GM21423 (cell line): ENCODE results near the gene IQCN.
A peak's percentile ranks its signal among the peaks of the same experiment; 100 is the strongest.

Experiments
- ATAC-seq: cut with Tn5 transposase; IDR thresholded peaks from one replicate; pipeline ENCODE4 v1.9.1; 2021; ENCODE audit warnings: mild to moderate bottlenecking, moderate library complexity; ENCODE audit not compliant: unreplicated experiment

Gene IQCN

DNA sequence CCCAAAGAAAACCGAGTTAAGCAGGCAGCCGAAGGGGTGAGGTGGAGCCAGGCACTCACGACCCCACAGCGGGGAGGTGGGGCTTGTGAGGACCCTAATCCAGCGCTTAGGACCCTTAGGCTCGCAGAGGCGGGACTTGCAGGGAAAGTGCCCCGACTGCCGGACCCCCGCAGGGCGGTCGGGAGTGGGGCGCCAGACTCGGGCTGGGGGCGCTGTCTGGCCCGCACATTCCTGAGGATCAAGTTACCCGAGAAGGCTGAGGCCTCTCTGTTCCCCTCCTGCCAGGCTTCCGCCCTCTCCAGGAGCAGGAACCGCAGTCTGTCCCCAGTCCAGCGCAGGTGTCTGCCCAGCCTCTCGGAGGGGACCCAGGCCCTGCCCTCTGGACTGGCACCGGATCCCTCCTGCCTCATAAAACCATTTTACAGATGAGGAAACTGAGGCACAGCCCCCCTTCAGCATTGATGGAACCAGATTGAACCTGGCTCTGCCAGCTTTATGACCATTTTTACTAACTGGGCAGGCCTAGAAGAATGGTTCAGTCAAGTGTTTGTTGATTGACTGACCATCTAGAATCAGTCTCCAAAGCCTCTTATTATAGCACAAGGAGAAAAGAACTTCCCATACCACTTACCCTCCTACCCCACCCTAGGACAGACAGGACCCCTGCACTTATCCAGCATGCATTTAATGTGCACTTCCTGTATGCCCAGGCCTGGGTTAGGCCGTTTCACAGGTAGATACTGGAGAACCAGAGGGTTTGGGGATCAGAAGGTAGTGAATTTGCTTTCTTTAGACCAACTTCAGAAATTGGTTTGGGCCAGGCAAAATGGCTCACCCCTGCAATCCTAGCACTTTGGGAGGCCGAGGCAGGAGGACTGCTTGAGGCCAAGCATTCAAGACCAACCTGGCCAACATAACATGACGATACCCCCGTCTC is 13.9 kb upstream of the IQCN start:
- no peak for ATAC-seq

DNA sequence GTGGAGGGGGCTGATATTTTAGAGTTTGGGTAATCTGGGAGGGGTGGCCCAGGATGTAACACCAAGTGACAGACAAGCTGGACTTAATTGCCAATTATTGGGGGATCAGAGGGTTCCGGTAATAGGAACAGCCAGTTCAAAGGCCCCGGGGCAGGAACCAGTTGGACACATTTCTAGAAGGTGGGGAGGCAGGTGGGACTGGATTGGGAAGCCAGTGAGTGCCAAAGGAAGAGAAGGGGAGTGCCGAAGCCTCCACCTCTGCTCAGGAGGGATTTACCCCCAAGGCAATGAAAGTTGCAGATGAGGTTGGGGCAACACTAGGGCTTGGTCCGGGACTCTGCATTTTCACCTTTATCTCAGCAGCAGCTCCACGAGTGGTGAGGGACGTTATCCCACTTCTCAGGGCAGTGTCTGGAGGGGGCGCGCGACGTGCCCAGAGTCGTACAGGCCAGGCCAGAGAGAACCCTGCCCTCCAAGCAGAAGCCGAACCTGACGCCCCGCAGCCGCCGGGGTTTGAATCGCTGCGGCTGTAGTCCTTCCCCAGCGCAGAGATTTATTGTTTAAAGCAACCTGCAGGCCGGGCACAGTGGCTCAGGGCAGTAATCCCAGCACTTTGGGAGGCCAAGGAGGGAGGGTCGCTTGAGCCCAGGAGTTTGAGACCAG is 12.9 kb upstream of the IQCN start:
- no peak for ATAC-seq

DNA sequence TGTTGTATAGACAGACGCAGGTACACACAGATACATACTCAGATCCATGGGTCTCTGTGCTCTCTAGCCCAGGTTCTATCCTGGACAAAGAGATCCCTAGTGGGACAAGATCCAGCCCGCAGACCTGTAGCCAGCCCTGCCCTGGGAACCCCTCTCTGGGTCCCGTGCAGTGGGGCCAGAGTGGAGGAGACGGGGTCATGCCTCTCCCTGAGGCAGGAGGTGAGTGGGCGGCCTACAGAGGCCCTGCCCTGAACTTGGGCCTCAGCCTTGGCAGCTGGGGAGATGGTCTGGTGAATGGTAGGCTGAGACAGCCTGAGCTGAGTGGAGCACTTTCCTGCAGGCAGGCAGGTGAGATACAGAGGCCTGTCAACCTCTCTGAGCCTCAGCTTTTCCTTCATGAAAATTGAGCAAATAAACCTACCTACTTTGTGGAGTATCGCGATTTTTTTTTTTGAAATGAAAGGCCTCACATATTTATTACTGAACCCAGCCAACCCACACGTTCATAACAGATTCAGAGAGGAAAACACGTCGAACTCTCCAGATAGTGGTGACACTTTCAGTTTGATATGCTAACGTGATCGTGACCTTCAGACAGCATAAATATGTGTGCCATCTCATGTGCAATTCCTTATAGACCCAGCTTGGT is 10.6 kb upstream of the IQCN start:
- ATAC-seq, result no peak

DNA sequence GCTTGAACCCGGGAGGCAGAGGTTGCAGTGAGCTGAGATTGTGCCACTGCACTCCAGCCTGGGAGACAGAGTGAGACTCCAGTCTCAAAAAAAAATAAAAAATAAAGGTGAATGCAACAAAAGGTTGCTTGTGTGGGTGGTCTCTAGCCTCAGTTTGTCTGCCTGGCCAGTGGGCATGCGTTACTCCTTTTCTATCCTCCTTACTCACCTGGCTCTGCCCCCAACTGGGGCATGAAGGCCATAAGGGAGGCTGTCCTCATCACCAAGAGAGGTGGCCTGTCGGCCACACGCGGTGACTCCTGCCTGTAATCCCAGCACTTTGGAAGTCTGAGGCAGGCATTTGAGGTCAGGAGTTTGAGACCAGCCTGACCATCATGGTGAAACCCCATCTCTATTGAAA is 9.1 kb upstream of the IQCN start:
- no peak for ATAC-seq

DNA sequence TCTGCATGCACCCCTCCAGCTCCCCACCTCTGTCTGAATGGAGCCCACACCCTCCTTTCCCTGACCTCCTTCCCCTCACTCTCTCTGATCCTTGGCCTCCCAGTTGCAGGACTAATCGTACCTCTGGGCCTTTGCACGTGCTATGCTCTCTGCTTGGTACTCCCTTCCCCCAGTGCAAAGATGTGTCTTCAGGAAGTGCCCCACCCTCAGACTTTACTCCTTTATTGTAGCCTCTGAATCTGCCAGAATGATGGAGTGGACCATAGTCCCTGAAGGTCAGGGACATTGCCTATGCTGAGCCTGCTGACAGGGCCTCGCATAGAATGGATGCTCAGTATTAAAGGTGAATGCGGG is 8.5 kb upstream of the IQCN start:
- ATAC-seq, result no peak

DNA sequence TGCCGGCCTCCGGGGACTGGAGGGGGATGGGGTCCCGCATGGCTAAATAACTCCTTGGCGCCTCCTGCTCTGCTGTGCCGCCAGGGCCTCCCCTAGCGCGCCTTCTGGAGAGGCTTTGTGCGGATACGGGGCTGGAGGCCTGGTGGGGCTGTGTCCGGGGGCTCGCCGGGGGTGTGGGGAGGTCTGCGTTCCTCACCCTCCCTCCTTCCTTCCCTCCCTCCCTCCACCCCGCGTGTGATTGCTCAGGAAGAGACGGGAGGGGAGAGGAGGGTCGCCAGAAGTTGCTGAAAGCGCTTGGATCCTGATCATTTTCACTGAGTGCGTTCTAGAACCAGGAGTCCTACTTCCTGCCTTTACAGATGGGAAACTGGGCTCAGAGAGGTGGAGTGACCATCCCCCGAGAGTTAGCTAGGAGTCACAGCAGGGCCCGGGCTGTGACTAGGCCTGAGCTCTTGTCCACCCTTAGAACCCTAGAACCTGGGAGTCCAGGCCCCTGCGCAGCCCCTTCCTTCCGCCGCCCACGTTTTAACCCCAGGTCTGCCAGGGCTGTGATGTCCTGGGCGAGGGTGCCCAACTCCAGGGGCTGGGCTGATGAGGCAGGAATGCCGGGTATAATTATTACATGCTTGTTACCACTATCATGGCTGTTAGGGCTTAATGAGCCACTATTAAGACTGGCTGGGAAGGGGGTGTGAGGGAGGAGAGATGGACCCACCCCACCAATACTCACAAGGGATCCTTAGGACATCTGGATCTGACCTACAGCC is 8.0 kb upstream of the IQCN start:
- ATAC-seq, result no peak

DNA sequence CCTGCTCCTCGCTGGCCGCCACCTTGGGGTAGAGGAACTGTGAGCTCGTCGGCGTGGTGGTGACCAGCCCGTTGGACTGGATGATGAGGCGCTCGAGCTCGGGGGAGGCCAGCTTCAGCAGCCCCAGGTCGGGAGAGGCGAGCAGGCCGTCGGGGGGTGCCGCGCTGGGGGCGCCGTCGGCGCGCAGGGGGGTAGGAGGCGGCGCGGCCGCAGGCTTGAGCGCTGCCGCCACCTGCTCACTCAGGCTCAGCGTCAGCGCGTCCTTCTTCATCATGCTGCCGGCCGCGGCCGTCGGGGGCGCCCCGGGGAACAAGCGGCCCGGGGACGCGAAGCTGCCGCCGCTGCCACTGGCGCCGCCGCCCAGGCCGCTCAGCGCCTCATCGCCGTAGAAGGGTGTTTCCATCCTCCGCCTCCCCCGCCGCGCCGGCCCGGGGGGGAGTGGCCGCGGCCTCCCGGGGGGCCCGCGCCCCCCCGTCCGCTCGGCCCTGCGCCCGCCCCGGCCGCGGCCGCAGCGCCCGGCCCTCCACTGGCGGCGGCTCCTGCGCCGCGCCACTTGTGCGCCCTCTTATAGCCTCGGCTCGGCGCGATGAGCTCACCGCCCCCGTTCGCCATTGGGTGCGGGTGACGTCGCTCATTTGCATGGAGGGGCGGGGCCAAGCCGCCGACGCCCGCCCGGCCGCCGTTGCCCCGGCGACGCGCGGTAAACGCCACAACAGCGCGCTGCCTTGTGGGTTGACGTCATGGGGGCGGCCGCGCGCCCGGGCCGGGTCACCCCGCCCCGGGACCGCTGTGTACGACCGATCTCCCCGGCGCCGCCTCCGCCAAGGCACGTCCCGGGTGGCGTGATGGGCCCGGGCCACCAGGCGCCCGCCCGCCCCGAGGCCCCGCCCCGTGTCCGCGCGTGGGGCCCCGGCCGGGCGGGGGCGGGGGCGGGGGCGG is 7.1 kb upstream of the IQCN start, which contains the start of gene JUND:
Gene JUND (minus strand): TSS at position 541 of the 939 bp plus-strand sequence. CDS start 138 bp downstream, at position 403.
- peak; percentile 62 for ATAC-seq

DNA sequence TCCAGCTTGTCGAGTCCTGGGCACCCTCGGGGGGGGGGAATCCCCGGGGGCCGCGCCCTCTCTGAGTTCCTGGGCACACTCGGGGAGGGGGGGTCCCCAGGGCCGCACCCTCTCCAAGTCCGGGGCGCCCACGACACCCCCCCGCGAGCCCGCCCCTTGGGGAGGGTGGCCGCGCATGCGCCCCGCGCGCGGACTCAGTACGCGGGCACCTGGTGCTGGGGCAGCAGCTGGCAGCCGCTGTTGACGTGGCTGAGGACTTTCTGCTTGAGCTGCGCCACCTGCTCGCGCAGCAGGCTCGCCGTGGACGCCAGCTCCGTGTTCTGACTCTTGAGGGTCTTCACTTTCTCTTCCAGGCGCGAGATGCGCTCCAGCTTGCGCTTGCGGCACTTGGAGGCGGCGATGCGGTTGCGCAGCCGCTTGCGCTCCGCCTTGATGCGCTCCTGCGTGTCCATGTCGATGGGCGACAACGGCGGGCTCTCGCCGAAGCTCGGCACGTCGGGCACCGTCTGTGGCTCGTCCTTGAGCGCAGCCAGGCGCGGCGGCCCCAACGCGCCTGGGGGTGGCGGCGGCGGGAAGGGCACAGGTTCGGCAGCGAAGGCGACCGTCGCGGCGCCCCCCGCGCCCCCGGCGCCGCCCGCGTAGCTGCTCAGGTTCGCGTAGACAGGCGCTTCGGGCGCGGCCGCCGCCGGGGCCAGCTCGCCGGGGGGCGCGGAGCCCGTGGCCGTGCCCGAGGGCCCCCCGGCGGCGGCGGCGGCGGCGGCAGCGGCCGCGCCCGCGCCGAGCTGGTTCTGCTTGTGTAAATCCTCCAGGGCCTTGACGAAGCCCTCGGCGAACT is 6.2 kb upstream of the IQCN start:
- ATAC-seq, result peak; percentile 19

DNA sequence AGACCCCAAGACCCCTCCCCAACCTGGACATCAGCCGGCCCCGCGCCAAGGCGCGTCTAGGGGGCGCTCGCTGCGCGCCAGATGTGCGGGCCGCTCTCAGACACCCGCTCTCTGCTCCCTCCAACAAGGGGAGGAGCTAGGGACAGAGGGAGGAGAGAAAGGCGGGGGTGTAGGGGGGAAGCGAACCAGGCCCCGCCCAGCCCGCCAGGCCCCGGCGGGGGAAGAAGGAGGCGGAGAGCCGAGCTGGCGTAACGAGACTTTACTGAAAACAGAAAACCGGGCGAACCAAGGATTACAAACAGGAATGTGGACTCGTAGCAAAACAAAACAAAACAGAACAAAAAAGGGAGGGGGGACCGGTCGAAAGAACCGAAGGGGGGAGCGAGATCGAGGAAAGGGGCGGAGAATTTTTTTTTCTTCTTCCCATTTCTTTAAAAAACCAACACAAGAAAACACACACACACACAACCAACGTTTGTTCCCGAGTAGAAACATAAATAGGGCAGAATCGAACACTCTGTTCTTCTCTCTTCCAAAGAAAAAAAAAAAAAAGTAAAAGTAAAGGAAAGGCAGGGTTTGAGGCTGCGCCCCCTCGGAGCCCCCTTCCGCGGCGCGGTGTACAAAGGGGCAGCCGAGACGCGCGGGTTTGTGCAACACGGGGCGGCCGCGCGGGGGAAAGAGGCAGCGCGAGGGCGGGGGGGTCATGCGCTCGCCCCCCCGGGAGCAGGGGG is 5.4 kb upstream of the IQCN start:
- peak; percentile 1 for ATAC-seq

DNA sequence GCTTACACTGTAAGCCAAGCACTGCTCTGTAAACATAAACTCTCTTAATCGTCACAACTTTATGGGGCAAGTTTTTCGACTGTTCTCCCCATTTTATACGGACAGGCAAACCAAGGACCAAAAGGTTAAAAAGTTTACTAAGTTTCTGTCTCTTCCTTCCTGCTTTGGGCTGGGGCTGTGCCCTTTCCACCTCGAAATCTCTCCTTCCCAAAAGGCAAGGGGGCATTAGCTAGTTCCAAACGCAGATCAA is 4.9 kb upstream of the IQCN start:
- no peak for ATAC-seq

DNA sequence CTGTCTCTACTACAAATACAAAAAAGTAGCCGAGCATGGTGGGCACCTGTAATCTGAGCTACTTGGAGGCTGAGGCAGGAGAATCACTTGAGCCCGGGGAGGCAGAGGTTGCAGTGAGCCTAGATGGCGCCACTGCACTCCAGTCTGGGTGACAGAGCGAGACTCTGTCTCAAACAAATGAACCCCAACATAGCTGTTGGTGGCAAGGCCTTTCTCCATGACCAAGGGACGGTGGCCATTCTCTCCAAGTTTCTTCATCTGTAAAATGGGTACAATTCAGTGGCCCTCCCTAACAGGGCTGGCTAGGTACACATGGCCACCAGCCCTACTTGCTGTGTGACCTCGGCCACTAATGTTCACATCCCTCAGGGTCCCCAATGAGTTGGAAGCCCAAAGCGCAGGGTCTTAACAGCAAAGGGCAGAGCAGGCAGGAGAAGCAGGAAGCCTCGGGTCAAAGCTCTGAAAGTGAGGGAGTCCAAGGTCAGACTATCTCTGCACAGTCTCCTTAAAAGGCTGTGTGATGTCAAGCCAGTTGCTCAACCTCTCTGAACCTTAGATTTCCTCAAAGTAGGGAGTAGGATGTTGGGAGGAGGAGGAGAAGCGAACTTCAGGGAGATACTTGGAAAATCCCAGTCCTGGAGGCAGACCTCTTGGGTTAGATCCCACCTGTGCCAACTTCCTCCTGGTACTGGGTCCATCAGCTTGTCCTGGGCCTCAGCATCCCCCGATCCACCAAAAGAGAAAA is 4.4 kb upstream of the IQCN start:
- ATAC-seq, result no peak

DNA sequence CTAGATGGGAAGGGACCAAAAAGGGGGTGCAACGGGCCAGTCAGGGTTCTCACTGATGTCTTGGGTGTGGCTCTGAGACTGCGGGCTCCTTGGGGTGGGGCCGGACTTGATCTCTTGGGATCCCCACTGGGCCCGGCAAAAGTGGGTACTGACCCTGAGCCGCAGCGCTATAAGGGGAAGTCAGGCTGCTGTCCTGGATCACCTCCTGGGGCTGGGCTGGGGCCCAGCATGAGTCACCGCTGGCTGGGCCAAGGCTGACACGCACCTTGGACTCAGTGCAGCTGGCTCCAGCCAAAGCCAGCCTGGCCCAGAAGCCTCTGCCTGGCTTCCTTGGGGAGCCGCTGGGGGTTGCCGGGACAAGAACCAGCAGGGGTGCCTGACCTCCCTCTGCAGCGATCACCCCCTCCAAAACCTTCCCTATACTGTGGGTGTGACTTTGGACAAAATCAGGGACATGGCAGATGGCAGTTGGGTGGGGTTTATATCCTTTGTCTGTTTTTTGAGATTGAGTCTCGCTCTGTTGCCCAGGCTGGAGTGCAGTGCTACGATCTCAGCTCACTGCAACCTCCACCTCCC is 617 bp upstream of the IQCN start:
- ATAC-seq, result no peak

DNA sequence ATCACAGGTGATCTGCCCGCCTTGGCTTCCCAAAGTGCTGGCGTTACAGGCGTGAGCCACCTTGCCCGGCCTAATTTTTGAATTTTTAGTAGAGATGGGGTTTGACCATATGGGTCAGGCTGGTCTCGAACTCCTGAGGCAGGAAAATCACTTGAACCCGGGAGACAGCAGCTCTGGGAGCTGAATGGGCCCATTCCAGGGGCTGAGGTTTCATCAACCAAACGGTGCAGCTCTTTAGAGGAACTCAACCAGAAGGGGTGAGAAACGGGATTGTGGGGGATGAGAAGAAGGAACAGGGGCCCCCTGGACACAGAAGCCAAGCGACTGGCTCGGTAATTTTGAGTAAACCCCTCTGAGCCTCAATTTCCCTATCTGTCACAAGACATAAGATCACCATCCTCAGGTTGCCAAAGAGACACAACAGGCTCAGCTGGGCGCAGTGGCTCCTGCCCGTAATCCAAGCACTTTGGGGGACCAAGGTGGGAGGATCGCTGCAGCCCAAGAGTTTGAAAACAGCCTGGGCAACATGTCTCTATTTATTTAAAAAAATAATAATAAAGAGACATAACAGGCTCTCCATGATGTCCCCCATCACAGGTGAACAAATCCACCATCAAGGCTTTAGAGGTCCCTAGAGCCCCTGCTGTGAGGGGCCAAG is 562 bp downstream of the IQCN start:
- ATAC-seq, result no peak

DNA sequence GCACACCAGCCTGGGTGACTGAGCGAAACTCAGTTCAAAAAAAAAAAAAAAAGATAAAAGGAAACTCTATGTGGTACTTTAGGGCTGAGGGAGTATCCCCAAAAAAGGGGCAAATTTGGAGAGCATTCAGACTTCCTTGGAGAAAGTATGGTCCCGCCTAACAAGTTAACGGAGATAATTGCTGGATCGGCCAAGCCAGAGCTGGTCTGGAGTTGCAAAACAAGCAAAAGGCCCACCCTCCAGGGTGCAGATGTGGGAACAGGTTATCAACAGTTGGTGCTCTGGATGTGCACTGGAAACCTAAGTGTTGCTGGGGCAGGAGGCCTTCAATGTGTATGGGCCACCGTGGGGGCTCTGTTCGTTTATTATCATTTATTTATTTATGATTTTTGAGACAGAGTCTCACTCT is 2.8 kb downstream of the IQCN start:
- ATAC-seq, result no peak

DNA sequence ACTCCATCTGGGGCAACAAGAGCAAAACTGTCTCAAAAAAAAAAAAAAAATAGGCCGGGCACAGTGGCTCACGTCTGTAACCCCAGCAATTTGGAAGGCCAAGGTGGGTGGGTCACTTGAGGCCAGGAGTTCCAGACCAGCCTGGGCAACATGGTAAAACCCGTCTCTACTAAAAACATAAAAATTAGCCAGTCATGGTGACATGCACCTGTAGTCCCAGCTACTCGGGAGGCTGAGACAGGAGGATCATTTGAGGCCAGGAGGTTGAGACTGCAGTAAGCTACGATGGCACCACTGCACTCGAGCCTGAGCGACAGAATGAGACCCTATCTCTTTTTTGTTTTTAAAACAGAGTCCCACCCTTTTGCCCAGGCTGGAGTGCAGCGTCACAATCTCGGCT is 3.9 kb downstream of the IQCN start:
- ATAC-seq, result no peak

DNA sequence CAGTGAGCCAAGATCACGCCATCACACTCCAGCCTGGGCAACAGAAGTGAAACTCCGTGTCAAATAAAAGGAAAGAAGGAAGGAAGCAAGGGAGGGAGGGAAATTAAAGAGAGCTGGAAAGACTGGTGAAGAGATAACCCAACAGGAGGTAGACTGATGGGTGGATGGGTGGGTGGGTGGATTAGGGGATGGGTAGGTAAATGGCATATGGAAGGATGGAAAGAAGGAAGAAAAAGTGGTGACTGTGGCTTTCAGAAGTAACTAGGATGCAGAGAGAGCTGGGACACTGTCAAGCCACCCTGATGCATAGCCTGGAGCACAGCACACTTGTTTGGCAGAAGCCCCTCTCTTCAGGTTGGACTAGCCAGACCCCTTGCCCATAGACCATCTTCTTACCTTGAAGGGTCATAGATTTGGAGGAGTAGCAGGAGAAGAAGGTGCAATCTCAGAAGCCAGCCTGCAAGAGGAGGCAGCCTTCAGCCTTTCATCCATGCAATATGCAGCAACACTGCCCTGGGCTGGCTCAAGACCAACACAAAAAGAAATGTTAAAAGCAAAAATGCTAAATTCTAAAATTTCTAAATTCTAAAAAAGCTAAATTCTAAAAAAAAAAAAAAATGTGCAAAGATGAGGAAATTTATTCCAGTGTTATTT is 5.1 kb downstream of the IQCN start:
- ATAC-seq, result no peak
